Urinary bladder (tissue), 4 donors: ENCODE results near the gene NLGN1. TPM values are rescaled to one million over a fixed set of nuclear protein-coding genes. Genes with fewer than 3 reads are reported as not detected.

Source experiments
- DNase-seq: peaks from one replicate; pipeline ENCODE4 v3.0.0-alpha.2; 2015; ENCODE audit errors: extremely low spot score
- H3K27ac ChIP-seq: one replicate; pipeline ENCODE4 v1.5.1; 2013; ENCODE audit warnings: low read depth, mild to moderate bottlenecking, moderate library complexity
- H3K36me3 ChIP-seq: one replicate; pipeline ENCODE4 v1.6.1; 2013; ENCODE audit warnings: mild to moderate bottlenecking, moderate library complexity; ENCODE audit not compliant: insufficient read depth
- H3K4me1 ChIP-seq: one replicate; pipeline ENCODE4 v1.6.1; 2013; ENCODE audit warnings: mild to moderate bottlenecking, moderate library complexity; ENCODE audit not compliant: insufficient read depth
- H3K4me3 ChIP-seq: one replicate; pipeline ENCODE4 v1.5.1; 2013; ENCODE audit warnings: low read depth, low read length
- WGBS: extraction: QIAGEN DNeasy Blood & Tissue Kit; methylation state at CpG from one replicate; pipeline ENCODE4 v1.1.7; 2013; 5-methylcytosine and 5-hydroxymethylcytosine counted together
- polyA plus RNA-seq: library from polyadenylated mRNA; stranded (reverse); fragments of 200-250 nt; gene quantifications from one replicate; pipeline ENCODE4 v1.2.3, GENCODE V29; 2013
- total RNA-seq: library from RNA; depleted of rRNA; stranded (reverse); fragments of >200 nt; gene quantifications from one replicate; pipeline ENCODE4 v1.2.3, GENCODE V29; 2014
- donor health status: healthy with polysubstance abuse.
- donor health status: healthy.

NLGN1 gene
- total and polyA plus RNA-seq, 2 donors, result 8.4 to 51.8 TPM

- no peak for DNase-seq
- 88% methylated on average over 2 of the region's 2 CpGs for WGBS
- H3K4me1 ChIP-seq, result no peaks in the 10 kb centered on the region
- no peaks in the 10 kb centered on the region for H3K36me3 ChIP-seq
- H3K4me3 ChIP-seq, result no peak overlapping the region
- H3K27ac ChIP-seq, result no peak overlapping the region
Measured at GRCh38 chr3:173800154-173800553, 402.6 kb downstream of the NLGN1 start.

- DNase-seq, result no peak
- Histone ChIP-seq H3K36me3 (no peaks in the 10 kb centered on the region), H3K4me3 (no peak overlapping the region), H3K4me1 (no peaks in the 10 kb centered on the region), H3K27ac (no peak overlapping the region)
- WGBS, result 97% methylated on average over 3 of the region's 3 CpGs
Measured at GRCh38 chr3:173814809-173815208, 417.3 kb downstream of the NLGN1 start.

- Histone ChIP-seq H3K4me3 (no peak overlapping the region), H3K27ac (no peak overlapping the region), H3K4me1 (no peaks in the 10 kb centered on the region), H3K36me3 (no peaks in the 10 kb centered on the region)
- DNase-seq, result no peak
- 83% methylated on average over 5 of the region's 5 CpGs for WGBS
Measured at GRCh38 chr3:173819368-173819767, 421.8 kb downstream of the NLGN1 start.

- Histone ChIP-seq H3K27ac (no peak overlapping the region), H3K4me1 (no peaks in the 10 kb centered on the region), H3K4me3 (no peak overlapping the region), H3K36me3 (no peaks in the 10 kb centered on the region)
- DNase-seq, result no peak
- 74% methylated on average over 1 of the region's 1 CpG for WGBS
Measured at GRCh38 chr3:173823911-173824460, 426.4 kb downstream of the NLGN1 start.

- Histone ChIP-seq H3K27ac (no peak overlapping the region), H3K4me3 (no peak overlapping the region), H3K36me3 (no peaks in the 10 kb centered on the region), H3K4me1 (no peaks in the 10 kb centered on the region)
- 65% methylated on average over 1 of the region's 1 CpG for WGBS
- DNase-seq, result no peak
Measured at GRCh38 chr3:173825730-173826129, 428.2 kb downstream of the NLGN1 start.

GRCh38 chr3:173826416-173826815, 428.9 kb downstream of the NLGN1 start:
- DNase-seq, result no peak
- WGBS, result 75% methylated on average over 6 of the region's 6 CpGs
- no peaks in the 10 kb centered on the region for H3K36me3 ChIP-seq
- H3K27ac ChIP-seq, result no peak overlapping the region
- H3K4me1 ChIP-seq, result no peaks in the 10 kb centered on the region
- H3K4me3 ChIP-seq, result no peak overlapping the region

- H3K4me1 ChIP-seq, result no peaks in the 10 kb centered on the region
- no peak for DNase-seq
Measured at GRCh38 chr3:173826901-173827609, 429.5 kb downstream of the NLGN1 start.

GRCh38 chr3:173838644-173839043, 441.1 kb downstream of the NLGN1 start:
- WGBS, result 86% methylated on average over 4 of the region's 4 CpGs
- Histone ChIP-seq H3K4me3 (no peak overlapping the region), H3K4me1 (no peaks in the 10 kb centered on the region), H3K27ac (no peak overlapping the region), H3K36me3 (no peaks in the 10 kb centered on the region)
- no peak for DNase-seq

More at GRCh38 chr3:173826901-173827609, 429.5 kb downstream of the NLGN1 start:
- no peaks in the 10 kb centered on the region for H3K36me3 ChIP-seq
- no peak overlapping the region for H3K4me3 ChIP-seq
- no peak overlapping the region for H3K27ac ChIP-seq
- 21% methylated on average over 3 of the region's 3 CpGs for WGBS

GRCh38 chr3:173839859-173840258, 442.3 kb downstream of the NLGN1 start:
- Histone ChIP-seq H3K36me3 (no peaks in the 10 kb centered on the region), H3K4me1 (no peaks in the 10 kb centered on the region), H3K4me3 (no peak overlapping the region), H3K27ac (no peak overlapping the region)
- WGBS, result 63% methylated on average over 3 of the region's 3 CpGs
- no peak for DNase-seq

GRCh38 chr3:173841334-173841733, 443.8 kb downstream of the NLGN1 start:
- Histone ChIP-seq H3K4me1 (no peaks in the 10 kb centered on the region), H3K36me3 (no peaks in the 10 kb centered on the region), H3K4me3 (no peak overlapping the region), H3K27ac (no peak overlapping the region)
- WGBS, result 98% methylated on average over 1 of the region's 1 CpG
- no peak for DNase-seq

GRCh38 chr3:173843060-173843459, 445.5 kb downstream of the NLGN1 start:
- Histone ChIP-seq H3K27ac (no peak overlapping the region), H3K36me3 (no peaks in the 10 kb centered on the region), H3K4me3 (no peak overlapping the region), H3K4me1 (no peaks in the 10 kb centered on the region)
- WGBS, result 90% methylated on average over 3 of the region's 3 CpGs
- DNase-seq, result no peak

- Histone ChIP-seq H3K4me1 (no peaks in the 10 kb centered on the region), H3K4me3 (no peak overlapping the region), H3K27ac (no peak overlapping the region), H3K36me3 (no peaks in the 10 kb centered on the region)
- WGBS, result 85% methylated on average over 2 of the region's 2 CpGs
- DNase-seq, result no peak
Measured at GRCh38 chr3:173846584-173846983, 449.0 kb downstream of the NLGN1 start.

- H3K4me1 ChIP-seq, result no peaks in the 10 kb centered on the region
- H3K27ac ChIP-seq, result no peak overlapping the region
- WGBS, result 62% methylated on average over 4 of the region's 4 CpGs
- no peak overlapping the region for H3K4me3 ChIP-seq
- no peaks in the 10 kb centered on the region for H3K36me3 ChIP-seq
- DNase-seq, result no peak
Measured at GRCh38 chr3:173849489-173849888, 451.9 kb downstream of the NLGN1 start.

- DNase-seq, result no peak
- Histone ChIP-seq H3K27ac (no peak overlapping the region), H3K4me3 (no peak overlapping the region), H3K36me3 (no peaks in the 10 kb centered on the region), H3K4me1 (no peaks in the 10 kb centered on the region)
- 80% methylated on average over 1 of the region's 1 CpG for WGBS
Measured at GRCh38 chr3:173857154-173857553, 459.6 kb downstream of the NLGN1 start.
